GM21390 (cell line): ENCODE data around the gene GMCL1.
"Not testable (repeated sequence)": the region's sequence is repeated elsewhere in the genome, so short reads cannot be mapped to it uniquely, and the experiment has no call there.

ENCODE experiments used
- ATAC-seq: cut with Tn5 transposase; IDR thresholded peaks from one replicate; pipeline ENCODE4 v1.9.1; 2021; ENCODE audit not compliant: unreplicated experiment

GMCL1 gene

DNA sequence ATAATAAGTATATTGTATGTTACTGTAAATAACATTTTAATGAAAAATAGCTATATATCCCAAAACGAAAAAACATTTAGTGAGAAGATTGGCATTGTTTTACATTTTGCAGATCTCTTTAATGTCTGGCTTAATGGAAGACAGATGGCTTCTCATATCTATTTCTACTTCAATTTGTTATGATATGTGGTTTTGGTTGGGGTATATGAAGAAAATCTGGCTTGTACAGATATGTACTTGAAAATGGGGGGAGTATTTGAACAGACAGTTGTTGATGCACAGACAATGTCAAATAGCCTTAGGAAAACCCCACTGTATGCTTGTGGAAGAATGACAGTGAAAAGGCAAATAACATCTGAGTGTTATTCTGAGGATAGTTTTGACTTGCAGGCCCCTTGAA, 23.6 kb upstream of the GMCL1 start:
- ATAC-seq: no peak

DNA sequence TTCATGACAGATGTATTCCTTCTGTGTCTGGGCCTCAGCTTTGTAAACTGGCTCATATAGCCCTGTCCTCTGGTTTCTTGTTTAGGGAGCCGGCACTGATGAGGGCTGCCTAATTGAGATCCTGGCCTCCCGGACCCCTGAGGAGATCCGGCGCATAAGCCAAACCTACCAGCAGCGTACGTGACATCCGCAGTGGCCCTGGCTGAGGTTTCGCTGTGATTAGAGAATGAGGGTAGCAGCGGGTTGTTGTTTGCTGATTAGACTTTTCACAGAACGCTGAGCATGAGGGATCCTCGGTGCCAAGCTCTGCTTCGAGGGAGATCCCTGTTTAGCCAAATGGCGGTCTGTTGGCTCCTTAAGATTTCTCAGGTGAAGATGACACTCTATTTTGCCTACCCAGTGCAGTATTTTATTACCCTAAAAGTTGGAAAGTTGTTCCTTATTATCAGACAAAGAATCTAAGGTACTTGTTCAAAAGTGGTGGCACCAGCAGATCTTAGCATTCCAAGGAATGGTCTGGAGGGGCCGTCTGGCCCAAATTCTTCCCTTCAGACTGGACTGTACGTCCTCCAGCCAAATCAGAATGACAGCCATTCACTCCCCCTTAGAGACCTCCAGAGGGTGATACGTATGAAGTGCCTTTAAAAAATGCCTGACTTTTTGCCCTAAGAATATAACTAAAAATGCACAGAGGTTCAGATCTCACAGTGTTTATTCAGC, 21.5 kb upstream of the GMCL1 start:
- no peak for ATAC-seq

DNA sequence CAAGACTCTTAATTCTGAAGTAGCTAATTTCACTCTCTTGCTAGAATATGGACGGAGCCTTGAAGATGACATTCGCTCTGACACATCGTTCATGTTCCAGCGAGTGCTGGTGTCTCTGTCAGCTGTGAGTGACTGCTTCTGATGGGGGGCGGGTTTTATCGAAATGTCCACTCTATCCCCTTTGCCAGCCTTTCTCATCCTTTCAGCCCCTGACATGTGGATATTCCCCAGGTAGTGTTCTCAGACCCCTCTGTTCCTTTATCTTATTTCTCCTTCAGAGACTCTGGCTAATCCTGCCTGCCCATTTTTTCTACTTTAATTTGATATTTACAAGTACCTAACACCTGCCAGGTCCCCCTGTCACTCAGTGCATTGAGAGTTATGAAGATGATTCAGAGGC, 18.9 kb upstream of the GMCL1 start:
- no peak for ATAC-seq

DNA sequence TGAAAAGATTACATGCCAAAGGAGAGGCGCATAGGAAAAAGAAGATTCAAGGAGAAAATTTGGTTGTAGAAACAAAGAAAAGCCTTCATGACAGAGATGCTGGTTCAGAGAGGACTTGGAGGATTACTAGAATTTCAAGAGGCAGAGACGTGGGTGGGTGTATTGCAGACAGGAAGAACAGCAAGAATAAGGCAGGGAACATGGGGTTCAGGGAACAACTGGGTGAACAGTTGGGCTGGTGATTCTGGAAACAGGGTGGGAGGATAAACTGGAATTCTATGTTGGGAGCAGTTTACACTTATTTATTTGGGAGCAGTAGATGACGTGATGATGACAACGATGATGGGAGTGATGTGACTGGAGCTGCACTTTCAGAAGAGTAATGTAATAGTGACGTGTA, 18.4 kb upstream of the GMCL1 start:
- no peak for ATAC-seq

DNA sequence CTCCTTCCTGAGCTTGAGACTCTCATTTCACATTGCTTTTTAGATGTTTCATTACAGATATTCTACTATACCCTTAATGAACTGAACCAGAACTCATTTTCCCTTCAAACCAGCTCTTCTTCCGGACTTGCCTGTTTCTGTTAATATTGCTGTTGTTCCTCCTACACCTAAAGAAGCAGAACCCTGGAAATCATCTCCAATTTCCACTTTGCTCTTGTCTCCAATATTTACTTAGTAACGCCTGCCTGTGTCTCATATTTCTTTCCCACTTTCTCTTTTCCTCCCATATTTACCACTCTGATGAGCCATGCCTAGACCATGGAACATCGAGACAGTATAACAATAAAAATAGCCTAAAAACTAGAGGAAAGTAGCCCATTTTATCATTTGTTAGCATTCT, 17.9 kb upstream of the GMCL1 start:
- ATAC-seq: no peak

DNA sequence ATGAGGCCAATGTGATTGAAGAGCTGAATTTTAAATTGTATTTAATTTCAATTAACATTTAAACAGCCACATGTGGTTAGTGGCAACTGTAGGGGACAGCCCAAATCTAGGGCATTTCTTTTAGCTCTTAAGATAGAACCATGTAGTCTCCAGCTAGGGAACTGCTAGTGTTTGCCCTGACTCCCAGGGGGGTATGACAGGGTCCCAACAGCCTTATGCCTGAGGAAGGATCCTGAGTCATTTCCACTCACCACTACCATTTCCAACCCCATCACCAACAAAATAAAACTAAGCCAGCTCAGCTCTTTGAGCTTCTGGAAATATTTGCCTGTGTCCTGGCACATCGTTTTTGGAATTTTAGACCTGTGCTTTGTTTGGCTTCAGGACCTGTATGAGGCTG, 13.7 kb upstream of the GMCL1 start:
- ATAC-seq: no peak

DNA sequence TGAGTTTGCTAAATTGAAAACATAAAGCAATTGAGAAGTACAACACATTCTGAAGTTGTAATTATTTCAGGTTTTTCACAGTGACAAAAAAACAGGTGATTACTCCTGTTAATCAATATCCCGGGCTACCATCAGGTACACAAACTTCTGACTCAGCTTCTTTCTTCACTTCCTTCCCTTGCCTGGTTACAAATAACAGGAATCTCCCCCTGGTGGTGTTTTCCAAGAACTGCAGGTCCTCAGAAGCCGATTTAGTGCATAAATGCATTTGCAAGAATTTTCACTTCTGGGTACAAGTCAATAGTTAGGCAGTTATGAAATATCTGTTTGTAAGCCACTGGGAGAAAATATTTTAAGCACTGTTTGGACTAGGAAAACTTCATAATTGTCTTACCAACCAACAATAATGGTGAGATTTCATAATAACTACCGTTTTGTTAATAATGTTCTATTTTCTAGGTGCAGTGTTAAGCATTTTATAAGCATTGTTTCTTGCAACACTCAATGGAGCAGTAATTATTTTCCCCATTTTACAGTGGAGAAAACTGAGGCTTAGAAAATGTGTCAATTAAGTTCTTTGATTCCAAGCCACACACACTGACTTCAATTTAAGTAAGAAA, 12.4 kb upstream of the GMCL1 start:
- ATAC-seq: no peak

DNA sequence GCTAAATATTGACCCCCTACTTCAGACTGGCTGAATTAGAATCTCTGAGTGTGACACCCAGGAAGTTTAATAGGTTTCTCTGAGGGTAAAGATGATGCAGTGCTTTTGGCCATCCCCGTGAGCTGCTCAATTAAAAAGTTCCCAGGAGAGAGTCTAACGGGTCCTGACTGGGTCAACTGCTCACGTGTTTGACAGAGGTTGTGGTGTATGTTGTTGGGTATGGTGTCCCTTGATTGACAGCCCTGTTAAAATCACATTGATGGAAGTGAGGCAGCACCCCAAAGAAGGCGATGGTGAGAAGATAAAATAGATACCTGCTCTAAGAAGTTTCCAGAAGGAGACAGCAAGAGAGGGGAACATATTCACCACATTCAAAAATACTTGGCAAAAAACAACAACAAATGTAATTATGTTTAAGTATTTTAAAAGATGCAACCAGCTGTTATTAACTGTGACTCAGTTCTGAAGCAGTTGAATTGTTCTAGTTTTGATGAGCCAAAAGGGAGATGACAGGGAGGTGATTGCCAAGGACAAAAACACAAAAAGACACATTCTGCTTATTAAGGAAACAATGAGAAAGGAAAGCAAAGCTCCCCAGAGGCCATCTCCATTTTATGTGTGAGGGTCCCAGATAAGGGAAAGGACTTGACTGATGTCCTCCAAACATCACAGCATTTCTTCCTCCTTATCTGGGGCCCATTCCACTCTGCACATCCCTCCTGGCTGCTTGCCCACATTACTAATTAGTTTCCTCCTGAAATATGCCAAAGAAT, 11.5 kb upstream of the GMCL1 start:
- no peak for ATAC-seq

DNA sequence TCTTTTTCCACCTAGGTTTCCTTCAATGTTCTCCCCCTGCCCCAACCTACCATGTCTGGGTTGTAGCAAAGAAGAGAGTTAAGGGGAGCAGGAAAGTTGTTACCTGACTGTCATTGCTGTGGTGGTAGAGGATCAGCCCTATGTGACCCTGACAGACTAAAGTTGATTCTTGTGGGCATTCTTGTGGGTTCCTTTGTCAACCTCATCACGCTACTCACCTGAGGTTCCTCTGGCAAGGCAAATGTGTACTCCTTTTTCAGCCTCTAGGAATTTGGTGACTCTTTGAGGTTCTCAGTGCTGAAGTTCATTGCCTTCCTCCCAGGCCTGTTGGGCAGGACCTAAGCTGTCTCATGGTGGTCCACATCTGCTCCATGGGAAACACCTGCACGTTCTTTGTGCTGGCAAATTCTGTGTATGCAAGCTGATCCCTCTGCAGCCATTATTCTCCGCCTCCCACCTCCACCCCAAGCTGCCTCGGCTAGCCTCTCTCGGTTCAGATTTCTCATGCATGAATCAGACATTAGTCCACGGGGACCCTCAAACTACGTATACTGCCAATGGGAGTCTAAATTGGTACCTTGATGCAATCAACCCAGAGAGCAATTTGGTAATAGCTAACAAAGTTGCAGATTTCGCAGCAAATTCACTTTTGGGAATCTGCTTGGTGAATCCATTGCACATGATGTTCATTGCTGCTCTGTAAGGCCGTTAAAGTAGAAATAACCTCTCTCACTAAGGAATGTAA, 1.5 kb upstream of the GMCL1 start:
- no peak for ATAC-seq

DNA sequence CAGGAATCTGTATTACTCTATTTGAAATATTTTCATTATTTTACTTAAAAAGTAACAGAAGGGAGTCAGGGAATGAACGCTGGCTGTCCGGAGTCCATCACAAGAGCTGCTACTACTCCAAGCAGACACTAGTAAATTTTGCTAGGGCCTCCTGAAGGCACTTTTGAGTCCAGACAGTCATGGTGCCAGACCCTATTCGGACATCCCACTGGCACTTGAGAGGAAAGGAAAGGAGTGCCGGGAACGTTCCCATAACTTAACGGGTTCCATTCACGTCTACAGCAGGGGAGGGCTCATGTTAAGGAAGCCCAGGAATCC, 563 bp upstream of the GMCL1 start:
- no peak for ATAC-seq

DNA sequence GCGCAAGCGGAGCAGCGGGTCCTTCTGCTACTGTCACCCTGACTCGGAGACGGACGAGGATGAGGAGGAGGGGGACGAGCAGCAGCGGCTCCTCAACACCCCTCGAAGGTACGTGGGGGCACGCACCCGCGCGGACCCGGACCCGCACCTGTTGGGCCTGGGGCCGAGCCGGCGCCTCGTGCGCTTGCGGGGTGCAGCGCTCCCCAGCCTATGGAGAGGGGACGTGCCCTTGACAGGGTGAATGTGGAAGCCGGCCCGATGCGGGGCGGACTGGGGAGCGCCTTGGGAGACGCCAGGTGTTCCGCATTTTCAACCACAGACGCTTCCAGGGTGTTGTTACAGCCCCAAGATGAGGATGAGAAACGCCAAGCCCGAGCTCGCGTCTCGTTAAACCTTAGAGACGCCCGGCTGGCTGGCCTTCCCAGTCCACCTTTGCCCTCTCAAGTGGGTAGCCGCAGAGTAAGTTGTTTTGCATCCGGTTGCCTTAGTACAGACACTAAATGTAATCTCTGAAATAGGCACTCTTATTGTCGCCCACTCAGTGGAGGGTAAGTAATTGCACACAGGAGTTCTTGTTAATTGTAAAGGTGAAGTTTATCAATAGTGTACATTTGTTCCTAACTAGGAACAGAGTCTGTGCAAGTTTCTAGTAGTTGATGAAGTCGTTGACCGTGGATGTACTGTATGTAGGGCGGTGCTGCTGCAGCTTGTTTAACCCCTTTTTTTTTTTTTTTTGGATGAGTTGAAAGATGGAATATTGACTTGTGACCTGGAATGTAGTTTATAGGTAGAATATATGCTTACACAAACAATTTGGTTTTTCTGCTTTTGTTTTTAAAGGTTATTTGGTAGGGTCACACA, 815 bp downstream of the GMCL1 start:
- ATAC-seq: peak; percentile 34

DNA sequence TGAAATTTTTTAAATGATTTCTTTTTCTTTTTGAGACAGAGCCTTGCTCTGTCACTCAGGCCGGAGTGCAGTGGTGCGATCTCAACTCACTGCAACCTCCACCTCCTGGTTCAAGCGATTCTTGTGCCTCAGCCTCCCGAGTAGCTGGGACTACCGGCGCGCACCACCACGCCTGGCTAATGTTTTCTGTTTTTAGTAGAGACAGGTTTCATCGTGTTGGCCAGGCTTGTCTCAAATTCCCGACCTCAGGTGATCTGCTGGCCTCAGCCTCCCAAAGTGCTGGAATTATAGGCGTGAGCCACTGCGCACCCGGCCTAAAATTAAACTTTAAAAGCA, 1.4 kb downstream of the GMCL1 start:
- ATAC-seq: not testable (repeated sequence)

DNA sequence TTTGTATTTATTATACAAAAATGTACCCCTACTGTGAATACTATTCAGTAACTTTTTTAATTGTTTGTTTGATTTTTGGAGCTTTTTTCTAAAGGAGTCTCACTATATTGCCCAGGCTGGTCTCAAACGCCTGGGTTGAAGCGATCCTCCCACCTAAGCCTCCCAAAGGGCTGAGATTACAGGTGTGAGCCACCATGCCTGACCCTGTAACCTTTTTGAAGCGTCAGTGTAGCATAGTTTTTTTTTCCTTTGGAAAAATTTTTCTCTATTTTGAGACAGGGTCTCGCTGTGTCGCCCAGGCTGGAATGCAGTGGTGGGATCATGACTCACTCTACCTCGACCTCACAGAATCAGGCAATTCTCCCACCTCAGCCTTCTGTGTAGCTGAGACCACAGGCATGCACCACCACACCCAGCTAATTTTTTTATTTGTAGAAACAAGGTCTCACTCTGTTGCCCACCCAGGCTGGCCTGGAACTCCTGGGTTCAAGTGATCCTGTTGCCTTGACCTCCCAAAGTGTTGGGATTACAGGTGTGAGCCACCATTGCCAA, 2.0 kb downstream of the GMCL1 start:
- no peak for ATAC-seq

DNA sequence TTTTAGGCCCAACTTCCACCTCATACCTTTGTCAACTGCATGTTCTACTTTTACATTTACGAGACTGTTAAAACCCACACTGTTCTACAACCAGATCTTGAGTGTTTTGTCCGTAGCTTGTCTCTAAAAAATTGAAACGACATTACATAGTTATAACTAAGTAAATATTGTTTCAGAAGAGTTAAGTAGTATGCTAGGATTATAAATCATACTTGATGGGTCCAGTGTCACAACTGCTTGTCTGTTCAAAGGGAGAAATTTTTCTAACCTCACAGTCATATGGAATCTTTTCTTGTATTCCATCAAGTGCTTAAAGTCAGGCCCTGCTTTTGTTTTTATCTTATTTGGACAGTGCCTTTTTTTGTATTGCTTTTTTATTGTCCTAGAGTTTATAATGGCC, 4.3 kb downstream of the GMCL1 start:
- ATAC-seq: no peak

DNA sequence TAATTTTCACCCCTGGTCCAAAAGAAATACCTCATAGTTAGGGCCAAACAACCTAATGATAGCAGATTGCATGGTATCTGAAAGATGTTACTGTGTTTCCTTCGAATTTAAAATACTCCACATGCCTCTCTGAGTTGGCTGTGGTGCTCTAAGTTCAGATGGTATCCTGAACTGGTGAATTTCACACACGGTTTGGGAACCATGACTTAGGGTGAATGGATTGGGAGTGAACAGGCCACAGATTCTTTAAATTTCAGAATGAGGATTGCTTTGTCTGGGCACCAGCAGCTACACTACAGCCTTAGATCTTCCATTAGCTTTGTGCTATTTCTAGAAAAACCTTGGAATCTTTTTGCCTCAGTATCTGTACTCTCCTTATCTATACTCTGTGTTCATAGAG, 6.2 kb downstream of the GMCL1 start:
- ATAC-seq: no peak

DNA sequence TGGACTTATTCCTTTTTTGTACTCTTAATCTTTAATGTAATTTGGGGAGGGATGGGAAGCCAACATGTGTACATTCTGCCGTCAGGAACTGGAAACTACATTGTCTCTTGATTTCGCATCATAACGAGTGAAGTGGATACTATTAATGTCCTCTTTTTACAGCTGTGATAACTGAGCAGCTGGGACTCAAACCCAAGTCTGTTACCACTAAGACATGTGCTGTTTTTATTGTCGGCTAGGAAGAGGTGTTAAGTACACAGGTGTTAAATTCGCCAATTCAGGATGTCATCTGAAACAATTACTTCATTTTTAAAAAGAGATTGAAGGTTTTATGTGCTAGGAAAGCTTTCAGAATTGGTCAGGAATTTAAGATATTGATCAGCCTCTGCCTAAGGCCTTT, 6.9 kb downstream of the GMCL1 start:
- ATAC-seq: no peak

DNA sequence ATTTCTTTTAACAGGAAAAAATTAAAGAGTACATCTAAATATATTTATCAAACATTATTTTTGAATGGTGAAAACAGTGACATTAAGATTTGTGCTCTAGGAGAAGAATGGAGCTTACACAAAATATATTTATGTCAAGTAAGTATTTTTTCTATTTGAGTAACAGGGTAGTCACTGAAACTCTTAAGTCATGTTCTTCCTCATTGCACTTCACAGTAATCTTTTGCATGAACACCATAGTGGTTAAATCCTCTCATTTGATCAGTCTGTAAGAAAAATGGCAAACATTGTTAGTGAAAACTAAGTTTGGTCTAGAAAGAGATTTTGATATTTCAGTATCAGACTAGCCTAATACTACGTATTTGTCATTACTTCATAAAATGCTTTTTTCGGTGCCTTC, 8.1 kb downstream of the GMCL1 start:
- no peak for ATAC-seq

DNA sequence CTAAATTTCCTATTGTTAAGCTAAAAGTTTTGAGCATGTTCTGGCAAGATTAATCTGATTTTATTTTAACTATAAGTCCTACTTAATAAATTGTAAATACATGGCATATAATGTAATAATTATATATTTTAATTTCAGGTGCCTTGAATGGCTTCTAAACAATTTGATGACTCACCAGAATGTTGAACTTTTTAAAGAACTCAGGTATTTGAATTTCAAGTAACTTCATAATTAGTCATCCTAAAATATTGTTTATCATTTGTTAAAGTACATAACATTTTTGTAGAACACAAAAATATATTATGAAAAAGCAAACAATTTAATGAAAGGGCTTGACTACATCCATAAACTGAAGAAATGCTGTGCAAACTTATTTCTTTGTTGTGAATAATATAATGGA, 14.5 kb downstream of the GMCL1 start:
- ATAC-seq: no peak

DNA sequence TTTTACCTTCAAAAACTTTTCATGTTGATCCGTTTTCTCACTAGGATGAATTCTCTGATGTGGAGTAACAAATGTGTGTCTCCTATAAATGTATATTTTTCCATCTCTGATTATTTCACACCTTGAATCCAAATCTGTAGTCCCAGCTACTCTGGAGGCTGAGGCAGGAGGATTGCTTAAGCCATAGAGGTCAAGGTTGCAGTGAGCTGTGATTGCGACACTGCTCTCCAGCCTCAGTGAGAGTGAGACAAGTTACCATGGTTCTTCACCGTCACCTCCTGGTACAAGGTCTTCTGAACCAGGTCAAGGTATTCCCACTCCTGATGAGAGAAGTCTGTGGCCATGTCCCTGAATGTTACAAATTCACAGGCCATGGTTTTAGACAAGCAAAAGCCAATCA, 15.1 kb downstream of the GMCL1 start:
- ATAC-seq: no peak

DNA sequence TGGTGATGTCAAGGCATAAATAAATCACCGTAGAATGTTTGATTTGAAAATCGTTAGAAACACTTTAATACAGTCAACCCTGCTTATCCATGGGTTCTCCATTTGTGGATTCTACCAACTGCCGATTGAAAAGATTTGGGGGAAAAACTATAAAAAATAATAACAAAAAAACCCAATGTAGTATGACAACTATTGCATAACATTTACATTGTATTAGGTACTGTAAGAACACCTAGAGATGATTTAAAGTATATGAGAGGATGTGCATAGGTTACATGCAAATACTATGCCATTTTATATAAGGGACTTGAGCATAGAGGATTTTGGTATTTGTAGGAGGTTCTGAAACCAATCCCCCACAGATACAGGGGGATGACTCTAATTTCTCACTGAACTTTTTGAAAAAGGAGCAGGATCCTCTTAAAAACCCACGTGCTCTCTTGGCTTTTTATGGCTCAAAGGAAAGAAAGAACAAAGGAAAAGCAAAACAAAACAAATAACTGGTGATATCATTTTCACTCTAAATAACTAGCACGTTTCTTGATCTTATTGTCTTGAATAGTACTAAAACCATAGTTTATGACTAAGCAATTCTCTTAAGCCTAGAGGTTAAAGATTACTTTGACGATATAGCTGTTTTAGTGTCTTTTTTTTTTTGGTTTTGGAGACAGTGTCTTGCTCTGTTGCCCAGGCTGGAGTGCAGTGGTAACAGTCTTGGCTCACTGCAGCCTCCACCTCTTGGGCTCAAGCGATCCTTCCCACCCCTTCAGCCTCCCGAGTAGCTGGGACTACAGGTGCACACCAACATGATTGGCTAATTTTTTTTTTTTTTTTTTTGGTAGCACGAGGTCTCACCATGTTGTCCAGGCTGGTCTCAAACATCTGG, 17.0 kb downstream of the GMCL1 start:
- no peak for ATAC-seq
